ENCODE results near the gene DYRK4. TPM values are rescaled to one million over a fixed set of nuclear protein-coding genes. Genes with fewer than 3 reads are reported as not detected.

DYRK4 gene
- total and polyA plus RNA-seq, 2 of the 13 experiments (the other 11 are each of a cell fraction or from before 2014, with no cell fraction given): 29.4 to 40.2 TPM

DNA sequence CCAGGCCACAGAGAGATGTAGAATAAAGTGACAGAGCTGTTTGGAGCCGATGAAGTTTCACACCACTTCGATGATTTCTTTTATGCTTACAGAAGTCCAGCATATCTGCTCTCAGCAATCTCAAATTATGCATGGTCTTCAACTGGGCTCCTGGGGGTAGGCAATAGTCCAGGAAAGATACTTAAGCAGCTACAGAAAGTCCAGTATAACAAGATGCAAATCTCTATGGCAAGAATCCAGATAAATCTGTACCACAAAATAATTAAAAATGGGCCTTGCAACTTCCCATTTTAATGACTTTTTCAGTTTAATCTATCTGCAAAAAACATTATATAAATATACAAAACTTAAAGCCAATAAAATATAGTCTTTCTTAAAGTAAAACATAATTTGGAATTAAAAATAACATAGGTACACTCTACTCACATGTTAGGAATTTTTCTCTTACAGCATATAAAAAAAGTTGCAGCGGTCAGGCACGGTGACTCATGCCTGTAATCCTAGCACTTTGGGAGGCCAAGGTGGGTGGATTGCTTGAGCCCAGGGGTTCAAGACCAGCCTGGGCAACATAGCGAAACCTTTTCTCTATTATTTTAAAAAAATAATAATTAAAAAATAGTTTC, 43.8 kb upstream of the DYRK4 start:
- no peak for FAIRE-seq
- no peaks in the 10 kb centered on the region for H4K20me1 ChIP-seq (ENCODE audit: insufficient read depth, low read length)
- no peak overlapping the region for H2AFZ ChIP-seq (ENCODE audit: low read length)
- H3K4me1 ChIP-seq (ENCODE audit: insufficient read depth, low read length): no peaks in the 10 kb centered on the region
- no peaks in the 10 kb centered on the region for H3K9me3 ChIP-seq (ENCODE audit: low read length)
- TF ChIP-seq RBM39 (IDR thresholded peaks at IDR 0.05; ENCODE audit: low read depth, low read length, poor library complexity, severe bottlenecking) (no peak), ZNF282 (IDR thresholded peaks at IDR 0.05; ENCODE audit: partially characterized antibody) (no peak), SIX1 (CRISPR knock-in tag; IDR thresholded peaks at IDR 0.05; ENCODE audit: borderline replicate concordance) (no peak), ZNF652 (CRISPR knock-in tag; IDR thresholded peaks at IDR 0.05; ENCODE audit: borderline replicate concordance, low read depth) (no peak)
- TF ChIP-seq, protein P1, sequence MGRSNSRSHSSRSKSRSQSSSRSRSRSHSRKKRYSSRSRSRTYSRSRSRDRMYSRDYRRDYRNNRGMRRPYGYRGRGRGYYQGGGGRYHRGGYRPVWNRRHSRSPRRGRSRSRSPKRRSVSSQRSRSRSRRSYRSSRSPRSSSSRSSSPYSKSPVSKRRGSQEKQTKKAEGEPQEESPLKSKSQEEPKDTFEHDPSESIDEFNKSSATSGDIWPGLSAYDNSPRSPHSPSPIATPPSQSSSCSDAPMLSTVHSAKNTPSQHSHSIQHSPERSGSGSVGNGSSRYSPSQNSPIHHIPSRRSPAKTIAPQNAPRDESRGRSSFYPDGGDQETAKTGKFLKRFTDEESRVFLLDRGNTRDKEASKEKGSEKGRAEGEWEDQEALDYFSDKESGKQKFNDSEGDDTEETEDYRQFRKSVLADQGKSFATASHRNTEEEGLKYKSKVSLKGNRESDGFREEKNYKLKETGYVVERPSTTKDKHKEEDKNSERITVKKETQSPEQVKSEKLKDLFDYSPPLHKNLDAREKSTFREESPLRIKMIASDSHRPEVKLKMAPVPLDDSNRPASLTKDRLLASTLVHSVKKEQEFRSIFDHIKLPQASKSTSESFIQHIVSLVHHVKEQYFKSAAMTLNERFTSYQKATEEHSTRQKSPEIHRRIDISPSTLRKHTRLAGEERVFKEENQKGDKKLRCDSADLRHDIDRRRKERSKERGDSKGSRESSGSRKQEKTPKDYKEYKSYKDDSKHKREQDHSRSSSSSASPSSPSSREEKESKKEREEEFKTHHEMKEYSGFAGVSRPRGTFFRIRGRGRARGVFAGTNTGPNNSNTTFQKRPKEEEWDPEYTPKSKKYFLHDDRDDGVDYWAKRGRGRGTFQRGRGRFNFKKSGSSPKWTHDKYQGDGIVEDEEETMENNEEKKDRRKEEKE (IDR thresholded peaks at IDR 0.05): no peak
- BruUV-seq (replicated peaks): no TSS peak
- no peak overlapping the region for H3K9ac ChIP-seq (ENCODE audit: insufficient read depth, low read depth, low read length)
- no peaks in the 10 kb centered on the region for H3K27me3 ChIP-seq (ENCODE audit: control insufficient read depth in 1 of 2, insufficient read depth in 2 of 2, low read length in 2 of 2)
- no peak overlapping the region for H3K4me3 ChIP-seq (replicated peaks in 1 of 3; ENCODE audit: insufficient read depth in 1 of 3, low read depth in 2 of 3, low read length in 3 of 3)
- H3K79me2 ChIP-seq (ENCODE audit: insufficient read depth, low read length): no peaks in the 10 kb centered on the region
- in situ Hi-C loops (cut with HindIII; ENCODE audit: extremely low pct_ligation_motif_present, low pct_unique_long_range_greater_than_20kb) (no loop called here), intact Hi-C loops (cut with micrococcal nuclease; ENCODE audit: unreplicated experiment) (no loop called here)
- ATAC-seq: no peak
- DNase-seq (ENCODE audit: low spot score): no peak
- 0 out of 5 replicates have a peak, but pooled peaks cover 0 to 10% of the 10 kb centered on the region in 2 experiments for H3K36me3 ChIP-seq (replicated peaks in 1 of 2; ENCODE audit: control insufficient read depth in 1 of 2, insufficient read depth in 2 of 2, low read length in 2 of 2)
- WGBS (ENCODE audit: low lambda C conversion rate): 95% methylated on average over 5 of the region's 5 CpGs
- ChIA-PET CTCF (ENCODE audit: low intra/inter-chr PET ratio, low total read pairs) (no interaction called here), POLR2A (no interaction called here)
- H3K4me2 ChIP-seq (ENCODE audit: low read depth, low read length): no peak overlapping the region
- H3K27ac ChIP-seq (ENCODE audit: extremely low read length, insufficient read depth, low read length): no peak overlapping the region
